HEK293T (cell line): ENCODE results near the gene DBH.

Experiments used
- ARNT ChIP-seq: fragments of 450-650 bp; IDR thresholded peaks from 2 replicates; pipeline ENCODE4 v1.6.1; 2017; ENCODE audit warnings: mild to moderate bottlenecking
- ELF4 ChIP-seq: fragments of 450-650 bp; IDR thresholded peaks from 2 replicates; pipeline ENCODE4 v1.6.1; 2017; ENCODE audit warnings: antibody characterized with exemption
- FOXM1 ChIP-seq: fragments of 450-650 bp; IDR thresholded peaks from 2 replicates; pipeline ENCODE4 v1.6.1; 2017; ENCODE audit warnings: mild to moderate bottlenecking, borderline replicate concordance
- PKNOX1 ChIP-seq: fragments of 450-650 bp; IDR thresholded peaks from 2 replicates; pipeline ENCODE4 v1.6.1; 2016
- TARDBP ChIP-seq: fragments of 450-650 bp; IDR thresholded peaks from 2 replicates; pipeline ENCODE4 v1.6.1; 2016

- no peak for TF ChIP-seq PKNOX1
- no peak for TF ChIP-seq ARNT
- no peak for TF ChIP-seq TARDBP
- no peak for TF ChIP-seq FOXM1
- no peak for TF ChIP-seq ELF4
Measured at GRCh38 chr9:133704711-133705181, 68.6 kb downstream of the DBH start.
